Effector CD8-positive, alpha-beta T cell (primary cell): Measurements from ENCODE around the gene PSMG4.

Experiments
- DNase-seq: peaks from one replicate; lab custom pipeline; 2025; lab: John Stamatoyannopoulos, UW

PSMG4 gene

DNA sequence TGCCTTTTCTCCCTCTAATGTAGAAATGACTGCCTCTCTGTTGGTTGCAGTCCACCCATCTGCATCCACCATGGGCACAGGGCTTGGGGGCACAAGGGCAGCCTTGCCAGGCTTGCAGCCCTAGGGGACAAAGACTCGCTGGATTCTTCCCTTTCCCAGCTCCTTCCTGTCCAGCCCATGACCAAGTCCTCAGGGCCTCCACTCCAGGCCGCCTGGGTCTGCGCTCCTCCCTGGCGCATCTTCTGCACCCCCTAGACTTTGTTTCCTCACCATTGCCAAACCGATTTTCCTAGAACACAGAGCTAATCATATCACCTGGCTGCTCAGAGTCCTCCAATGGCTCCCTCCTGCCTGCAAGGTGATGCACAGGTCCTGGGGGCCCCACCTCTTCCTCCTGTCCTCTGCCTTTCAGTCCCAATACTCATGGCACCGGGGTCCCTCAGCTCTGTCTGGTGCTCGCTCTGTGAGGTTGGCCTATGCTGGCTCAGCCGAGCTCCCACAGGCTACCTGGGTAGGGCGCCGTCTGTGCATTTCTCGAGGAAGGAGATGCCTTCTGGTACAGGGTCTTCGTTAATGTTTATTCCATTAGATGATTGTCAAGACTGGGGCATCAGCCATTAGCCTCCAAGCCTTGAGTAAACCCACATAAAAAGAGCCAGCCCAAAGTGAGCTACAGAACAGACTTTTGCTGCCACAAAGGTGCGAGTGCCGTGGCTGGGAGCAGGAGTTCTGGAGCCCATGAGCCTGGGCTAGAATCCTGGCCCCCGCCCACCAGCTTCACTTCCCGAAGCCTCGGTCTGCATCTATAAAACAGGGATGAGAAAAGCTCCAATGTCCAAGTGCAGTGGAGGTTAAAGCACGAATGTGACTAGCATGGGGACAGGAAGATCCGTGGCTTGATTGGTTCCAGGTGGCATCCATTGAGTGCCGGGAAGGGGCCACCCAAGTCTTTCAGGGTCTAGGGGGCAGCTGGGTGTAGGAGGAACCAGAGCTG lies 17.7 kb downstream of the PSMG4 start:
- DNase-seq, result no peak

- no peak for DNase-seq
Measured at GRCh38 chr6:3277251-3277650, 18.5 kb downstream of the PSMG4 start.

DNA sequence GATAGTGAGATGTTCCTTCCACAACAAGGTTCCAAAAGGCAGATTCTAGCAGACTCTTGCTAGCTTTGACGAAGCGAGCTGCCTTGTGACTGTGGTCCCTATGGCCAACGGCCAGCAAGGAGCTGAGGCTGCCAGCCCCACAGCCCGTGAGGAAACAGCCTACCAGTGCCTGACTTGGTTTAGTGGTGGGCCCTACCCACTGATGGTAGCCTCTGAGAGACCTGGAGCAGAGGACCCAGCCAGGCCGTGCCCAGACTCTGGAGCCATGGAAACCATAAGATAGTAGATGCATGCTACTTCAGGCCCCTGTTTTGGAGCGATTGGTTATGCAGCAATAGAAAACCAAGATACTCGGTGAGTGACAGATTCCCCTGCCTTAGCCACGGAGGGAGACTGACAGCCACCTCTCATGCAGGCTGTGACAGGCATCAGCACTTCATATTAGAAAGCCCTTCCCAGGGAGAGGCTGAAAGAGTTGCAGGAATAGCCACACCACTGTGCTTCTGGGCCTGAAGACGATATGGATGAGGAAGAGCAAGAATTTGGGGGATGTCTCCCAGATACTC lies 19.2 kb downstream of the PSMG4 start:
- no peak for DNase-seq

- DNase-seq, result no peak
Measured at GRCh38 chr6:3278691-3279090, 19.9 kb downstream of the PSMG4 start.

- DNase-seq, result no peak
Measured at GRCh38 chr6:3280091-3280490, 21.3 kb downstream of the PSMG4 start.

DNA sequence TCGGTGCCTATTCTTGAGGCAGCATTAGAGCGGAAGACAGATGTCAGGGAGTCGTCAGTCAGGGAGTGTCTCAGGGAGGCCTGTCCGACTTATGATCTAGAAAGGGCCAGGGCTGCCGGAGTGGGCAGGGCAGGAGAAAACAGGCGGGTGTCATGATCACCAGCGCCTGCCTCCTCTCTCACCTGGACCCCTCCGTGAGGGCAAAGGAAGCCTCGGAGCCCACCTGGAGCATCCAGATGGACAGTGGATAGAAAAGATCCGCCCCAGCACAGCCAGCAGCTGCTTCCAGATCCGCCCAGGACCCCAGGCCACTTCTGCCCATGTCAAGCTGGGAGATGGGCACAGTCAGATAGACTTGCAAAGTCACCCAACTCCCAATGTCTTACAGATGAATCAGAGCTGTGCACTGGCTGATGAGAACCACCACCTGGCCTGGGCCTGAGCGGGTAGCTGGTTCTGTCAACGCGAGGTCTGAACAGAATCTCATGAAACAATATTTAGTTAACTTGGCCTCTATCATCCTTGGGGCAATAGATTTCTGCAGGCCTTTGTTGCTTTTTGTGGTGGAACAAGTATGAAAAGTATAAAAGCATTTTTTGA lies 22.2 kb downstream of the PSMG4 start:
- no peak for DNase-seq

GRCh38 chr6:3281631-3282475 lies 23.1 kb downstream of the PSMG4 start:
- no peak for DNase-seq

DNA sequence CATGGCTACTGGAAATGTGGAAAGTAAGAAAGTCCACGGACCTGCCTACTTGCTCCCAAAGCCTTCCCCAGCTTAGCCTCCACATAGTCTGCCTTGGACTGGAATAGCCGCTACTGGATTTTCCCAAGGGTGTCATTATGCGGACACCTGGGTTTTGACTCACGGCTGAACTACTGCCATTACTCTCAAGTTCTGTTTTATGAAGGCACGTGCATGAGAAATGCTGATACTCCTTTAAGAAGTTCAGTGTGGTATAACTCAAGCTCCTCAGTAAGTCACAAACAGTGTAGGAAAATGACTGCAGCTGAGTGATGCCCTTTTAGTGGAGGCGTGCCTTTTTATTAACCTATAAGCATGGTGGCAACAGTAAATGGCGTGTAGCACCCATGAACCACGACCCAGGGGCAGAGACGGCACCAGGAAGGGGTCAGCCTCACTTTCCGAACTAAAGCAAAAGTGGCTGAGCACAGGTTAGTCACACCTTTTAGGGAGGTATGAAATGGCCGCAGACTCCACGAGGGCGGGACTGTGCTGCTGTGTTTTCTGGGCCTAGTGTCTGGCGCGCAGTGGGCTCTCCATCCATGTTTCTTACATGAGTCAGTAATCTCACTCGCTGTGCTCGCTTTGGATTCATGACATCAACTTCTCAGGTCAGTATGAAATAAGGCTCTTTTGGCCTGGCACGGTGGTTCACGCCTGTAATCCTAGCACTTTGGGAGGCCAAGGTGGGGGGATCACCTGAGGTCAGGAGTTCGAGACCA lies 23.9 kb downstream of the PSMG4 start:
- DNase-seq, result no peak

- DNase-seq, result no peak
Measured at GRCh38 chr6:3283241-3283640, 24.5 kb downstream of the PSMG4 start.

DNA sequence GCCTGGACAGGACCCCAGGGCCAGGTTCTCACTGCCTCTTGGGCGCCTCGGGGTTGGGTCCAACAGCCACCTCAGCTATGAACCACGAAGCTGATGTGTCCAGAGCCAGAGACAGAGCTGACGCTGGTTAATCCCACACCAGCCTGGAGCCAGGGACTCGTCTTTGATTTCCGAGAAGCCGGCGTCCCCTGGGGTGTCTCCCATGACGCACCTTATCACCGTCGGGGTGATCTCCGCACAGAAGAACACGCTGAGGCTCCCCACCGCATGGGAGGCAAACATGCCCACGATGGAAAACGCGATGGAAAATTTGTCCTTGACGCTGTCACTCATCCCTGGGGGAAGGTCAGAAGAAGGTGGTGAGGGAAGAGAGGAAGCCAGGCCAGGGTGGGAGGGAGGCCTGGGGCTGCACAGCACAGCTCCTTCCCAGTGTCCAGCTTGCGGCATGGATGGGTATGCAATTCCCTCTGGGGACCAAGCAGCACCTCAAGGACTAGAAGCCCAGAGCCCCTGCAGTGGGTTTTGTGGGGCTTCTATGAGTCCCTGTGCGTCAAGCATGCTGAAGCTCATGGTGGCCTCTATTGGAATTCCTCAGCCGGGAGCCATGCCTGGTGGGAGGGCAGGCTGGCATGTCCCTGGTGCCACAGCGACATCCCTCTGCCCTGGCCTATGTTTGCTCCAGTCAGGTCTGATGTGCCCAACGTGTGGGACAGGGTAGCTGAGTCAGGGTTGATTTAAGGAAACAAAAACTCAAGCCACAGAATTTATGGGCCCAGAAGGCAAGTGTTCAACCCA lies 25.1 kb downstream of the PSMG4 start:
- DNase-seq, result no peak

DNA sequence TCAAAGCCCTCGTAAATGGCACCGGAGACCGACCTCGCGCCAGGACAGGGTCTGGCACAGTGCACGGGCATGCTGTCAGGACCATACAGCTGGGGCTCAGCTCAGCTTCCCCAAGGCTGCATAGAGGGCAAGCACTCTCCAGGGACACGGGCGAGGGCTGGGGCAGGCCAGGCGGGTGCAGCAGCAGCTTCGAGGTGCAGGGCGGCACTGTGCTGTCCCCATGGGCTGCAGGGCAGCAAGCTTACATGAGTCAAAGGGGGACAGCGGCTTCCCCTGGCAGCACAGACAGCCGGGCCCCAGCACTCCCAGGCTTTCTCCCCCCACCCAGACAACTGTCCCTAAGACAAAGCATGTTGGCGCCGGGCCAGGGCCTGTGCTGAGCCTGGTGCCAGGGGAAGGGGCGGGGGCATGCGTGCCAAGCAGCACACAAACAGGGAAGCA lies 25.7 kb downstream of the PSMG4 start:
- DNase-seq, result no peak

- no peak for DNase-seq
Measured at GRCh38 chr6:3285049-3285639, 26.4 kb downstream of the PSMG4 start.

- no peak for DNase-seq
Measured at GRCh38 chr6:3285732-3286131, 27.0 kb downstream of the PSMG4 start.

- DNase-seq, result no peak
Measured at GRCh38 chr6:3286641-3287171, 28.0 kb downstream of the PSMG4 start.

- no peak for DNase-seq
Measured at GRCh38 chr6:3287308-3287707, 28.6 kb downstream of the PSMG4 start.

- DNase-seq, result no peak
Measured at GRCh38 chr6:3287976-3288707, 29.4 kb downstream of the PSMG4 start.

DNA sequence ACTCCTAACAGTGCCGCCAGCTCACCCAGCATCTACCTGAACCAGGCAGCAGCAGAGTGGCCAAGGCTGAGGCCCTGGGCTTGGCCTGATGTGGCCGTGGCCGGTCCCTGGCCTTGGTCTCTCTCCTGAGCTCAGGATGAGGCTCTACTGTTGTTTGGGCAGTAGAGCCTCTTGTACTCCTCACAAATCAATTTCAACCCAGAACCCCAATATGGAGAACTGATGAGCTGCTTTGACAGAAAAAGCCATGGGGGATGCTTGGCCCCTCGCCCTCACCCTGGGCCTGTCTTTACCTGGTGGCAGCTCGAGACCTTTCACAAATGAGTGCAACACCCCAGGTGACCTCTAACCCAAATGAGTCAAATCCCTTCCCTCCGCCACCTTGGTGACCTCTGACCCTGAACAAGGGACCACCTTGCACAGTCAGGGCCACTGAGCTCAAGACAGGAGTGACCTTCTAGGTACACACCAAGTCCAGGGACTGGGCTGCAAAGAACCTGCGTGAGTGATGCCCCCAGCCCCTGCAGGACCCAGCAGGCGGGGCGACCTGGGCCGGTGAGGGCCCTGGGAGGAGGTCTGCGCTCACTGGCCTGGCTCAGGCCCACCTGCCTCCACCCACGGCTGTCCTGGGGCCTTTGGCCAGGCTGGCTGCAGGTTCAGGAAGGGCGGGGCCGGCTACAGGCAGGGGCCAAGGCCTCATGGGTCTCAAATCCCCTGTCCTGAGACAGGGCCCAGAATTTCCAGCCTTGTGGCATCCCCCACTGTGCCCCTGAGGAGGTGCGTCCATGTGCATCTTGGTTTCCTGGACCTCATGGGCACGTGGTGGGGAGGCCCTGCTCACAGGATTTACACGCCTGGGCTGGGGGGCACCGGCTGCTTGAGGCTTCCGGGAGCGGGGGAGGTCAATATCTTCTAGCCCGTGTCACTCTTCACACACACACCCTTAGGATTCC lies 30.2 kb downstream of the PSMG4 start:
- DNase-seq, result no peak

GRCh38 chr6:3289664-3290055 lies 30.9 kb downstream of the PSMG4 start:
- no peak for DNase-seq
